ENCODE data around the gene RNLS.

GRCh38 chr10:88507826-88508453 lies 75.2 kb downstream of the RNLS start:
- TF ChIP-seq CTCF (conservative IDR thresholded peaks at IDR 0.05; ENCODE audit: low read depth, low read length) (no peak), EZH2 (IDR thresholded peaks at IDR 0.05; ENCODE audit: borderline replicate concordance, low read depth, low read length, poor library complexity, severe bottlenecking) (no peak)

All from A673 (cell line).